ENCODE data around the gene ALKBH6.
"Not testable (repeated sequence)": the region's sequence is repeated elsewhere in the genome, so short reads cannot be mapped to it uniquely, and the experiment has no call there.

Gene ALKBH6

GRCh38 chr19:35986111-35986510 lies 27.9 kb downstream of the ALKBH6 start:
- no peak overlapping the region for H3K4me3 ChIP-seq (ENCODE audit: low read depth, low read length, poor library complexity, severe bottlenecking)
- no peaks in the 10 kb centered on the region for H4K20me1 ChIP-seq (ENCODE audit: insufficient read depth, low read length)
- H3K27me3 ChIP-seq (ENCODE audit: insufficient read depth, low read length), result peaks cover 5% of the 10 kb centered on the region; the same call in 1 of the 2 replicates
- no peaks in the 10 kb centered on the region for H3K9me2 ChIP-seq (ENCODE audit: low read depth, low read length)
- TF ChIP-seq CTCF (IDR thresholded peaks at IDR 0.05; ENCODE audit: low read length) (no peak), EZH2 (IDR thresholded peaks at IDR 0.05; ENCODE audit: borderline replicate concordance, low read length) (no peak)
- H3F3A ChIP-seq (ENCODE audit: insufficient read depth, low read length), result no peaks in the 10 kb centered on the region
- H3K4me1 ChIP-seq (ENCODE audit: insufficient read depth, low read length, severe bottlenecking), result no peaks in the 10 kb centered on the region
- H3K4me2 ChIP-seq (ENCODE audit: low read length), result no peak overlapping the region
- H3K36me3 ChIP-seq (ENCODE audit: insufficient read depth, low read length), result no peaks in the 10 kb centered on the region
- H2AFZ ChIP-seq (ENCODE audit: low read length), result no peak overlapping the region
- H3K9me3 ChIP-seq (ENCODE audit: low read length), result no peaks in the 10 kb centered on the region
- H3K79me2 ChIP-seq (ENCODE audit: insufficient read depth, low read length), result no peaks in the 10 kb centered on the region
- H3K27ac ChIP-seq (ENCODE audit: low read depth, low read length, poor library complexity, severe bottlenecking), result no peak overlapping the region
- no peak overlapping the region for H3K9ac ChIP-seq (ENCODE audit: low read length)

GRCh38 chr19:35983177-35983576 lies 30.8 kb downstream of the ALKBH6 start:
- Histone ChIP-seq H2AFZ (ENCODE audit: low read length) (no peak overlapping the region), H3K4me1 (ENCODE audit: insufficient read depth, low read length, severe bottlenecking) (no peaks in the 10 kb centered on the region), H3K4me3 (ENCODE audit: low read depth, low read length, poor library complexity, severe bottlenecking) (no peak overlapping the region), H3F3A (ENCODE audit: insufficient read depth, low read length) (no peaks in the 10 kb centered on the region), H3K27me3 (ENCODE audit: insufficient read depth, low read length) (peaks cover 5% of the 10 kb centered on the region; the same call in 1 of the 2 replicates), H3K36me3 (ENCODE audit: insufficient read depth, low read length) (no peaks in the 10 kb centered on the region), H3K9ac (ENCODE audit: low read length) (no peak overlapping the region), H3K4me2 (ENCODE audit: low read length) (no peak overlapping the region), H3K27ac (ENCODE audit: low read depth, low read length, poor library complexity, severe bottlenecking) (no peak overlapping the region), H3K79me2 (ENCODE audit: insufficient read depth, low read length) (no peaks in the 10 kb centered on the region), H3K9me2 (ENCODE audit: low read depth, low read length) (no peaks in the 10 kb centered on the region), H4K20me1 (ENCODE audit: insufficient read depth, low read length) (no peaks in the 10 kb centered on the region), H3K9me3 (ENCODE audit: low read length) (no peaks in the 10 kb centered on the region)
- TF ChIP-seq EZH2 (IDR thresholded peaks at IDR 0.05; ENCODE audit: borderline replicate concordance, low read length) (no peak), CTCF (IDR thresholded peaks at IDR 0.05; ENCODE audit: low read length) (no peak)

- not testable (repeated sequence) for H3K4me1 ChIP-seq (ENCODE audit: insufficient read depth, low read length, severe bottlenecking); H3K36me3 ChIP-seq (ENCODE audit: insufficient read depth, low read length); H3K4me2 ChIP-seq (ENCODE audit: low read length); H3K79me2 ChIP-seq (ENCODE audit: insufficient read depth, low read length); H3K9ac ChIP-seq (ENCODE audit: low read length); H3K4me3 ChIP-seq (ENCODE audit: low read depth, low read length, poor library complexity, severe bottlenecking); H3F3A ChIP-seq (ENCODE audit: insufficient read depth, low read length); H2AFZ ChIP-seq (ENCODE audit: low read length); H3K9me2 ChIP-seq (ENCODE audit: low read depth, low read length); H3K9me3 ChIP-seq (ENCODE audit: low read length); H4K20me1 ChIP-seq (ENCODE audit: insufficient read depth, low read length); H3K27me3 ChIP-seq (ENCODE audit: insufficient read depth, low read length); H3K27ac ChIP-seq (ENCODE audit: low read depth, low read length, poor library complexity, severe bottlenecking)
These were observed 33.0 kb downstream of the ALKBH6 start for GRCh38 chr19:35980997-35981396.

- no peaks in the 10 kb centered on the region for H3F3A ChIP-seq (ENCODE audit: insufficient read depth, low read length)
- no peaks in the 10 kb centered on the region for H3K9me2 ChIP-seq (ENCODE audit: low read depth, low read length)
- H3K27me3 ChIP-seq (ENCODE audit: insufficient read depth, low read length), result no peaks in the 10 kb centered on the region; the same call in 1 of the 2 replicates
- H3K9ac ChIP-seq (ENCODE audit: low read length), result no peak overlapping the region
- no peaks in the 10 kb centered on the region for H3K4me1 ChIP-seq (ENCODE audit: insufficient read depth, low read length, severe bottlenecking)
- no peaks in the 10 kb centered on the region for H3K79me2 ChIP-seq (ENCODE audit: insufficient read depth, low read length)
- no peak overlapping the region for H3K4me2 ChIP-seq (ENCODE audit: low read length)
- no peak overlapping the region for H3K27ac ChIP-seq (ENCODE audit: low read depth, low read length, poor library complexity, severe bottlenecking)
- H4K20me1 ChIP-seq (ENCODE audit: insufficient read depth, low read length), result no peaks in the 10 kb centered on the region
- H3K9me3 ChIP-seq (ENCODE audit: low read length), result no peaks in the 10 kb centered on the region
- TF ChIP-seq CTCF (IDR thresholded peaks at IDR 0.05; ENCODE audit: low read length) (no peak), EZH2 (IDR thresholded peaks at IDR 0.05; ENCODE audit: borderline replicate concordance, low read length) (no peak)
- H3K4me3 ChIP-seq (ENCODE audit: low read depth, low read length, poor library complexity, severe bottlenecking), result no peak overlapping the region
- no peak overlapping the region for H2AFZ ChIP-seq (ENCODE audit: low read length)
- H3K36me3 ChIP-seq (ENCODE audit: insufficient read depth, low read length), result no peaks in the 10 kb centered on the region
These were observed 35.1 kb downstream of the ALKBH6 start for GRCh38 chr19:35978832-35979365.

All from OCI-LY1 (cell line).